K562 (cell line): ENCODE results near the gene BPIFB6. TPM values are rescaled to one million over a fixed set of nuclear protein-coding genes. Genes with fewer than 3 reads are reported as not detected.

Experiments
- ATAC-seq: fragments of 200-7000 bp; cut with Tn5 transposase; 3 replicates; pipeline ENCODE4 v1.9.1; 2020; ENCODE audit warnings: moderate library complexity
- BruUV-seq: library from RNA; stranded (reverse); fragments of 400-500 nt; replicated peaks from 2 replicates; lab custom pipeline; 2021; lab: Mats Ljungman, UMichigan
- CTCF ChIA-PET: fragments of 300-600 bp; formaldehyde crosslinking; extraction: SDS; loops from one replicate; lab custom pipeline; 2021; ENCODE audit warnings: low intra/inter-chr PET ratio; lab: Yijun Ruan, JAX
- POLR2A ChIA-PET: fragments of 300-600, 350-650 bp; sonication (Branson Sonifier 250); formaldehyde crosslinking; extraction: SDS; loops from one replicate; lab custom pipeline; 2021; ENCODE audit warnings: antibody characterized with exemption, inconsistent platforms; lab: Yijun Ruan, JAX
- DNase-seq, 4 experiments: peaks; one replicate each; pipeline versions ENCODE4 v3.0.0 to v3.0.0-alpha.2; 2011 to 2018; ENCODE audit warnings: low spot score in 3 of 4, mixed read lengths in 3 of 4; ENCODE audit errors: extremely low read depth in 1 of 4
- FAIRE-seq: peaks from 2 replicates; lab custom pipeline; 2011; peaks lifted over from hg19 to GRCh38; lab: Jason Lieb, UNC
- H2AFZ ChIP-seq: 2 replicates; pipeline ENCODE4 v1.6.0; 2011; ENCODE audit warnings: low read depth, low read length, control low read depth, inconsistent platforms
- H3K27ac ChIP-seq: fragments of 200-600 bp; 3 replicates; pipeline ENCODE4 v1.8.0; 2011; ENCODE audit warnings: low read depth, mild to moderate bottlenecking, control low read depth, inconsistent platforms, low read length, moderate library complexity, mixed read lengths; ENCODE audit errors: extremely low read depth
- H3K27me3 ChIP-seq, 2 experiments: fragments of 300-600 bp in 1 of 2; 2 replicates in 1 of 2; 3 replicates in 1 of 2; pipeline versions ENCODE4 v1.6.0 to v1.8.0; 2011; ENCODE audit warnings: inconsistent platforms in 2 of 2, low read length in 2 of 2, mild to moderate bottlenecking in 1 of 2, mixed read lengths in 1 of 2, moderate library complexity in 1 of 2; ENCODE audit not compliant: control insufficient read depth in 2 of 2, insufficient read depth in 2 of 2
- H3K36me3 ChIP-seq: fragments of 300-600 bp; 3 replicates; pipeline ENCODE4 v1.8.0; 2011; ENCODE audit warnings: mild to moderate bottlenecking, low read length, inconsistent platforms; ENCODE audit not compliant: control insufficient read depth, insufficient read depth
- H3K4me1 ChIP-seq, 2 experiments: fragments of 200-600 bp in 1 of 2; replicated peaks in 1 of 2; 2 replicates in 1 of 2; 3 replicates in 1 of 2; pipeline versions ENCODE4 v1.5.1 to v1.8.0; 2011; ENCODE audit warnings: inconsistent platforms in 2 of 2, low read length in 2 of 2, mild to moderate bottlenecking in 1 of 2, mixed read lengths in 1 of 2, moderate library complexity in 1 of 2; ENCODE audit not compliant: control insufficient read depth in 2 of 2, insufficient read depth in 2 of 2
- H3K4me2 ChIP-seq: 2 replicates; pipeline ENCODE4 v1.6.1; 2011; ENCODE audit warnings: low read length, control low read depth, inconsistent platforms, mixed read lengths; ENCODE audit not compliant: insufficient read depth
- H3K4me3 ChIP-seq: fragments of 200-600 bp; sonication (generic), shearing (Covaris generic); 2 replicates; pipeline ENCODE4 v1.5.1; 2016; ENCODE audit warnings: control low read depth, inconsistent platforms
- H3K79me2 ChIP-seq: fragments of 200-600 bp; 3 replicates; pipeline ENCODE4 v1.8.0; 2011; ENCODE audit warnings: low read length, inconsistent platforms; ENCODE audit not compliant: control insufficient read depth, insufficient read depth
- H3K9ac ChIP-seq, 2 experiments: 2 replicates each; pipeline versions ENCODE4 v1.6.0 to v1.6.1; 2011; ENCODE audit warnings: low read depth in 2 of 2, low read length in 2 of 2, control low read depth in 1 of 2, inconsistent platforms in 1 of 2, mild to moderate bottlenecking in 1 of 2, mixed read lengths in 1 of 2; ENCODE audit not compliant: insufficient read depth in 1 of 2
- H3K9me1 ChIP-seq: one replicate; pipeline ENCODE4 v1.6.0; 2011; ENCODE audit warnings: inconsistent platforms, mild to moderate bottlenecking, low read length, moderate library complexity; ENCODE audit not compliant: control insufficient read depth, insufficient read depth
- H3K9me3 ChIP-seq: replicated peaks from 2 replicates; pipeline ENCODE4 v1.5.1; 2011; ENCODE audit warnings: low read depth, low read length, inconsistent platforms; ENCODE audit not compliant: control insufficient read depth, insufficient read depth
- H4K20me1 ChIP-seq: replicated peaks from 2 replicates; pipeline ENCODE4 v1.6.1; 2011; ENCODE audit warnings: low read length, inconsistent platforms, mixed read lengths; ENCODE audit not compliant: control insufficient read depth, insufficient read depth
- CBX8 ChIP-seq: fragments of 200-600 bp; sonication (generic); IDR thresholded peaks from 2 replicates; pipeline ENCODE4 v1.6.1; 2012; ENCODE audit warnings: borderline replicate concordance, mixed run types, low read depth, mild to moderate bottlenecking, moderate library complexity, mixed read lengths, low read length, control low read depth, inconsistent platforms; ENCODE audit not compliant: poor library complexity, severe bottlenecking; ENCODE audit errors: extremely low read depth
- HEY1 ChIP-seq: fragments of 250-450 bp; sonication (Bioruptor Pico); IDR thresholded peaks from 2 replicates; pipeline ENCODE4 v1.5.0; 2020; ENCODE audit warnings: mild to moderate bottlenecking, moderate library complexity, borderline replicate concordance
- MAX ChIP-seq: sonication (generic); formaldehyde crosslinking; IDR thresholded peaks from 2 replicates; pipeline ENCODE4 v1.9.0; 2022; ENCODE audit warnings: mild to moderate bottlenecking, missing genetic modification reagents
- MTA1 ChIP-seq: fragments of 450-650 bp; IDR thresholded peaks from 2 replicates; pipeline ENCODE4 v1.6.1; 2017; ENCODE audit warnings: borderline replicate concordance
- PPARD ChIP-seq: fragments of 250-450 bp; sonication (Bioruptor Pico); IDR thresholded peaks from 2 replicates; pipeline ENCODE4 v1.8.0; 2022; ENCODE audit warnings: inconsistent platforms, mild to moderate bottlenecking, moderate library complexity
- RNF219 ChIP-seq: fragments of 250-450 bp; sonication (Bioruptor Pico); IDR thresholded peaks from 2 replicates; pipeline ENCODE4 v1.5.0; 2022; ENCODE audit warnings: mild to moderate bottlenecking
- TSC22D4 ChIP-seq: fragments of 450-650 bp; IDR thresholded peaks from 2 replicates; pipeline ENCODE4 v1.6.1; 2016; ENCODE audit warnings: missing genetic modification characterization, missing biosample characterization, control low read depth
- ZFP36 ChIP-seq: fragments of 150-350 bp; IDR thresholded peaks from 2 replicates; pipeline ENCODE4 v1.6.1; 2018; ENCODE audit warnings: low read length, low read depth; ENCODE audit not compliant: partially characterized antibody
- ZNF124 ChIP-seq: sonication (generic); formaldehyde crosslinking; IDR thresholded peaks from 2 replicates; pipeline ENCODE4 v1.8.1; 2022; ENCODE audit warnings: missing genetic modification reagents
- ZNF24 ChIP-seq: fragments of 450-650 bp; IDR thresholded peaks from 2 replicates; pipeline ENCODE4 v1.6.1; 2016
- ZNF644 ChIP-seq: fragments of 200-800 bp; sonication (Bioruptor generic); IDR thresholded peaks from 2 replicates; pipeline ENCODE4 v1.6.1; 2016; ENCODE audit warnings: low read depth, missing genetic modification characterization, missing compliant biosample characterization
- ZNF740 ChIP-seq, 3 experiments: fragments of 200-800 bp in 1 of 3; sonication (Bioruptor generic) in 1 of 3; sonication (generic) in 1 of 3; formaldehyde crosslinking in 1 of 3; IDR thresholded peaks; 2 replicates each; pipeline versions ENCODE4 v1.6.1 to v1.8.0; 2016 to 2022; ENCODE audit warnings: mild to moderate bottlenecking in 2 of 3, missing compliant biosample characterization in 2 of 3, missing genetic modification characterization in 2 of 3, missing genetic modification reagents in 1 of 3
- WGBS: fragments of 100-300 bp; shearing (Covaris generic); methylation state at CpG from one replicate; pipeline ENCODE4 v1.1.6; 2016; ENCODE audit warnings: low coverage, mixed read lengths; ENCODE audit not compliant: insufficient coverage; ENCODE audit errors: missing lambda C conversion rate; 5-methylcytosine and 5-hydroxymethylcytosine counted together
- in situ Hi-C: fragments of 300-500 bp; cut with MboI; formaldehyde crosslinking; loops from 4 replicates; pipeline ENCODE4 v1.15.0; 2018; ENCODE audit warnings: inconsistent platforms, mixed read lengths
- intact Hi-C: fragments of 100-400 bp; cut with micrococcal nuclease; formaldehyde crosslinking; loops from 2 replicates; pipeline ENCODE4 v1.14.2; 2022
- polyA plus RNA-seq, 8 experiments: library from polyadenylated mRNA; depleted of rRNA in 4 of 8; stranded (reverse) in 5 of 8; unstranded in 3 of 8; fragments of >200 nt; fragmentation: Nextera tagmentation in 2 of 8; fragmentation: Illumina TruSeq in 1 of 8; extraction: Ambion mirVana in 2 of 8; extraction: Trizol in 1 of 8; gene quantifications; 2 replicates each; pipeline versions ENCODE4 v1.2.1 to v1.2.3, GENCODE V29; 2011 to 2014; ENCODE audit warnings: inconsistent platforms in 1 of 8, missing spikeins in 1 of 8
- total RNA-seq, 7 experiments: library from RNA; depleted of rRNA in 6 of 7; stranded (reverse); fragments of >200 nt in 6 of 7; fragmentation: Illumina TruSeq in 2 of 7; extraction: Trizol in 2 of 7; gene quantifications; 2 replicates each; pipeline versions ENCODE4 v1.2.1 to v1.2.3, GENCODE V29; 2011 to 2021; ENCODE audit warnings: low replicate concordance in 1 of 7

BPIFB6 gene
- total and polyA plus RNA-seq, 9 of the 15 experiments (the other 6 are each of a cell fraction or from before 2014, with no cell fraction given), result not detected

- intact Hi-C loops (no loop called here), in situ Hi-C loops (no loop called here)
- Histone ChIP-seq H4K20me1 (no peaks in the 10 kb centered on the region; the same call in 1 of the 2 replicates), H2AFZ (no peak overlapping the region), H3K36me3 (no peaks in the 10 kb centered on the region), H3K9ac (no peak overlapping the region), H3K27ac (no peak overlapping the region), H3K4me1 (peaks cover 0 to 3% of the 10 kb centered on the region in 2 experiments; a peak in 1 of 5 replicates), H3K79me2 (no peaks in the 10 kb centered on the region), H3K9me1 (peaks cover 2% of the 10 kb centered on the region), H3K27me3 (peaks cover 20 to 64% of the 10 kb centered on the region in 2 experiments; a peak in 4 of 5 replicates), H3K4me3 (no peak overlapping the region), H3K9me3 (no peaks in the 10 kb centered on the region), H3K4me2 (no peak overlapping the region)
- FAIRE-seq, result no peak
- no TSS peak for BruUV-seq
- CTCF ChIA-PET, result no interaction called here
- ATAC-seq, result no peak
- 0% methylated on average over 2 of the region's 2 CpGs for WGBS
- DNase-seq, result no peak
- POLR2A ChIA-PET, result interaction anchor here (0.7 to 1.1 kb wide), 2 partner anchors 15 to 106 kb away, joined by 4 read pairs; no protein-coding TSS in a partner anchor
- no peak for TF ChIP-seq MTA1
- TF ChIP-seq TSC22D4 (tag), result no peak
- no peak for TF ChIP-seq MAX (CRISPR knock-in tag)
- TF ChIP-seq, all 486 proteins: peak for 0
These were observed 23.3 kb downstream of the BPIFB6 start for GRCh38 chr20:33054791-33055190.

- H3K4me1 ChIP-seq, result peaks cover 0 to 6% of the 10 kb centered on the region in 2 experiments; a peak in 1 of 5 replicates
- DNase-seq (no peak), ATAC-seq (no peak; the same call in 2 of the 3 replicates), FAIRE-seq (no peak)
- no TSS peak for BruUV-seq
- H4K20me1 ChIP-seq, result peaks cover 13% of the 10 kb centered on the region
- in situ Hi-C loops, result no loop called here
- H3K27me3 ChIP-seq, result peaks cover 22 to 86% of the 10 kb centered on the region in 2 experiments; a peak in 4 of 5 replicates
- H2AFZ ChIP-seq, result no peak overlapping the region
- H3K4me3 ChIP-seq, result no peak overlapping the region
- H3K9ac ChIP-seq, result no peak overlapping the region
- no peaks in the 10 kb centered on the region for H3K36me3 ChIP-seq
- no peaks in the 10 kb centered on the region for H3K79me2 ChIP-seq
- intact Hi-C loops, result no loop called here
- no peak overlapping the region for H3K4me2 ChIP-seq
- POLR2A ChIA-PET, result interaction anchor here (0.6 to 1.2 kb wide), 2 partner anchors 8 to 61 kb away, joined by 3 to 6 read pairs; no protein-coding TSS in a partner anchor
- peaks cover 2% of the 10 kb centered on the region for H3K9me1 ChIP-seq
- CTCF ChIA-PET, result no interaction called here
- H3K9me3 ChIP-seq, result no peaks in the 10 kb centered on the region
- no peak overlapping the region for H3K27ac ChIP-seq
- WGBS, result 0% methylated on average over 7 of the region's 7 CpGs
- no peak for TF ChIP-seq ZNF124 (CRISPR knock-in tag)
- TF ChIP-seq CBX8, result no peak
- TF ChIP-seq RNF219 (CRISPR knock-in tag), result no peak
- TF ChIP-seq ZNF24, result no peak
- no peak for TF ChIP-seq ZFP36
- TF ChIP-seq ZNF740 (CRISPR knock-in tag; IDR thresholded peaks at IDR 0.05), result no peak
- TF ChIP-seq ZNF740 (tag; IDR thresholded peaks at IDR 0.05), result no peak
- TF ChIP-seq ZNF644, result no peak
- no peak for TF ChIP-seq HEY1
- no peak for TF ChIP-seq PPARD (CRISPR knock-in tag)
These were observed 27.7 kb downstream of the BPIFB6 start for GRCh38 chr20:33059136-33059535.
